Activated CD4-positive, alpha-beta T cell treated with anti-CD3 and anti-CD28 coated beads, Interleukin-2, Interleukin-4, amounts not matched to agents 100 ng/mL and 50 ng/mL, durations not matched to agents 16 hours and 8 hours (primary cell): Measurements from ENCODE around the gene SAMD15.
"Not testable (repeated sequence)": the region's sequence is repeated elsewhere in the genome, so short reads cannot be mapped to it uniquely, and the experiment has no call there.

Experiments
- DNase-seq: peaks from one replicate; pipeline ENCODE4 v3.0.0-alpha.2; 2020; ENCODE audit warnings: low spot score

The SAMD15 gene

DNA sequence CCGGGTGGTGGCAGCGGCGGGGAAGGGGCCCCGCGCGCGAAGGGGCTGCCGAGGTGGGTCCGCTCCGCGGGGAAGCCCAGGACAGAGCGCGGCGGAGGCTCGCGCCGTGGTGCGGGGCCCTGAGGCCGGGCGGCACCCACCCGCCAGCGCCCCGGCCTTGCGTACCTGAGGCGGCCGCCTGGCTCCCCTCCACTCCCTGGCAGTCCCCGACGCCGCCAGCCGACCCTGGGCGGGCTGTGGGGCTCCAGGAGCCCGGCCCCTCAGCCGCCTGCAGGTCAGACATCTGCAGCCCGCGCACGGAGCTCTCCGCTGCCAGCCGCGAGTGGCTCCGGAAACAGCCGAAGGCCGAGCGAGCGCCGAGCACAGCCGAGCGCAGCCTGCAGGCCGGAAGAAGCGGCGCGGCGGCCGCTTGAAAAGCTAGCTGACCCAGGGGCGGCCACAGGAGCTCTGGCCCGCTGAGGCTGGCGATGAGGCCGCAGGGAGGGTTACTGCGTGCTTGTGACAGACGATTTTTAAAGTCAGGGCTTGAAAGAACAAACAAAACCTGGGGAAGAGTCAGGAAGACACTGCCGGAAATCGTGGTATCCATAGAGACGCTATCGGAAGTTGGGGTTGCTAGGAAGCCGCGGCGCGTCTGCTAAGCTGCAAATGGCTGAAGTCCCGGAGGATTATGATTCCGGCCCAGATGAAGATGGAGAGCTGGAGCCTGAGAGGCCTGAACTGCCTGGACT, at the start of gene SAMD15, which contains the start of gene TMED8:
SAMD15 (plus strand) TSS at position 609 of the 731 bp plus-strand sequence; CDS start at position 649, 40 bp downstream.
TMED8 (minus strand) TSS at position 324 of the 731 bp plus-strand sequence; CDS start at position 283, 41 bp downstream.
- DNase-seq: peak; percentile 84

- no peak for DNase-seq
These were observed 47.3 kb upstream of the SAMD15 start for GRCh38 chr14:77329872-77330271.

- DNase-seq: no peak
These were observed 41.6 kb upstream of the SAMD15 start for GRCh38 chr14:77335576-77335975.

- not testable (repeated sequence) for DNase-seq
These were observed 39.9 kb upstream of the SAMD15 start for GRCh38 chr14:77337255-77337654.

DNA sequence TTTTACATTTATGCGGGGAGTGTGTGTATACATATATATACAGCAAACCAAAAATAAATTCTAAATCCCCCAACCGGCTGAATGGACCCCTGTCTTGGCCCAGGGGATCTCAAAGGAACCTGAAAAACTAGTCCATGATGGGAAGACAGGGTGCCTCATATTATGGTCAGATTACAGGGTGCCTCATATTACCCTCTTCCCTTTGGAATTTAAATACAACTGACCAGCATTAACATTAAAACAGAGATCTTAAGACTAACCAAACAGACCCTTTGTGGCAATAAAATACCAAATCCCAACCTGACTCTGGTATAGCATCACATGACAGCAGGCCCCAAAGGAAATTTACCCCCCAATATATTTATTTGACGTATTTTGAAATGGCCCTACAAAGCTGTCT, 39.3 kb upstream of the SAMD15 start:
- DNase-seq: no peak

- no peak for DNase-seq
These were observed 38.9 kb upstream of the SAMD15 start for GRCh38 chr14:77338302-77338701.

DNA sequence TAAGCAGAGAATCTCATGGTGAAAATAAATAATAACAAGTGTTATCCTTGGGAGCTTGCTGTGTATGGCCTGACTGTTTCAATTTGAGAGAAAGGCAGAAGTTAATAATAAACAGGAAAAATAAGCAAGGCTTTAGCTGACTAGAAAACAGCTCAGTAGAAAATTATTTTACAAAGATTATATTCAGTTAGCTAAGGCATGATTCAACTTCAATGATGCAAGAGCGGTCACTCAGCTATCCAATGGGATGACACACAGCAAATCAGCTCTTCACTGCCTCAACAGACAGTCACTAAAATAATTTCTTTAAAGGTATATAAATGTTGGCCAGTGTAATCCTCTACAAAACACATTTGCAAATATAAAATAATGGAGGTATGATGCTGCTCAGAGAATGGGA, 37.8 kb upstream of the SAMD15 start:
- DNase-seq: no peak

- no peak for DNase-seq
These were observed 36.8 kb upstream of the SAMD15 start for GRCh38 chr14:77340389-77340788.

GRCh38 chr14:77342726-77343397, 34.3 kb upstream of the SAMD15 start:
- no peak for DNase-seq

- no peak for DNase-seq
These were observed 33.5 kb upstream of the SAMD15 start for GRCh38 chr14:77343662-77344061.

DNA sequence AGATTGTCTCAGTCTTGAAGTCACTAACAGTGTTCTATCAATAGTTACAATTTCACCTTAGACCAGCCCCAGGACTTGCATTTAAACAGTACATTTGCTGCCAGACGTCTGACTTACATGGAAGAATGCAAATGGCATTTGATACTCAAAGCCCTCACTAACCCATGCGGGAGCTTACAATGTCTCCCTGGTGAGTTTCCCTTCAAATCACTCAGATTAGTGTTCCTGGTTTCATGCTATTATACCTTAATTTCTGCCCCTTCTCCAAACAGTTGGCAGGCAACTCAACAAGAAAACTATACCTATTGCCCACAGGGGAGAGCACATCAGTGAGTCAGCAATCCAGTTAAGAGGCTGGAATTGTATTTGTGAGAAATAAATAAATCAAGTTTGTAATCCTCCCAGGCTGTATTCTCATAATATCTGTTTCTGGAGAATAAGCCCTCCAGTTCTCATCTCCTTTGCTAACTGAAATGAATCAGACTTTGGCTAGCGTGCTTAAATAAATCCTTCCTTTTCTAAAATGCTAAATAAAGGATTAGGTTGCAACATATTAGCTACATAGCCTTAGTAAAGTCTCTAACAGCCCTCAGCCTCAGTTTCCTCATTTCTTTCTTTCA, 32.7 kb upstream of the SAMD15 start:
- no peak for DNase-seq

DNA sequence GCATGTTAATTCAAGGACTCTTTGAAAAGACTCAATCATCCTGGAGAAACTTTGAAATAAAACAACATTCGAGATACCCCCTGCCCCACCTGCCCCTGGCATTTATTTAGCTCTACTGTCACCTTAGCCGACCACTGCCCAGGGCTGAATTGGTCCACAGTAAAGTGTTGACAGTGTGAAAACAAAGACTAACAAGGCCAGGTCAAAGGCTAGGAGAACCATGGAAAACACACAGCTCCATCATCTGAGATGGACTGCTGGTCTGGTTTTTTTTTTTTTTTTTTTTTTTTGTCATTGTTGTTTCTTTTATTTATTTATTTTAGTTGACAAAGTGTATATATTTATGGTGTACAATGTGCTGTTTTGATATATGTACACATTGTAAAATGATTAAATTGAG, 30.7 kb upstream of the SAMD15 start:
- no peak for DNase-seq

DNA sequence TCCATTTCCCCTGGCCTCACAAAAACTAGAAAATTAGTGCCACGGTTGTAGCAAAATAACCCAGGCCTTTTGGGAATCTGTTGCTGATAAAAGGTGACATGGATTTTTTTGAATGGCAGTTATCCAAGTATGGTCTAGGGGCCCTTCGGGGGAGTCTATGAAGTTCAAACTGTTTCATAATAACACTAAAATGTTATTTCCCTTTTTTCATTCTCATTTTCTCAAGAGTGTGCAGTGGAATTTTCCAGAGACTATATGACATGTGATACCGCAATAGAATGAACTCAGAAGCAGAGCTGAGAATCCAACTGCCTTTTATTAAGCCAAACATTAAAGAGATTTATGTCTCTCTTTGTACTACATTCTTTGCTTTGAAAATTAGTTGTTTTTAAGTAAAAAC, 29.4 kb upstream of the SAMD15 start:
- no peak for DNase-seq

DNA sequence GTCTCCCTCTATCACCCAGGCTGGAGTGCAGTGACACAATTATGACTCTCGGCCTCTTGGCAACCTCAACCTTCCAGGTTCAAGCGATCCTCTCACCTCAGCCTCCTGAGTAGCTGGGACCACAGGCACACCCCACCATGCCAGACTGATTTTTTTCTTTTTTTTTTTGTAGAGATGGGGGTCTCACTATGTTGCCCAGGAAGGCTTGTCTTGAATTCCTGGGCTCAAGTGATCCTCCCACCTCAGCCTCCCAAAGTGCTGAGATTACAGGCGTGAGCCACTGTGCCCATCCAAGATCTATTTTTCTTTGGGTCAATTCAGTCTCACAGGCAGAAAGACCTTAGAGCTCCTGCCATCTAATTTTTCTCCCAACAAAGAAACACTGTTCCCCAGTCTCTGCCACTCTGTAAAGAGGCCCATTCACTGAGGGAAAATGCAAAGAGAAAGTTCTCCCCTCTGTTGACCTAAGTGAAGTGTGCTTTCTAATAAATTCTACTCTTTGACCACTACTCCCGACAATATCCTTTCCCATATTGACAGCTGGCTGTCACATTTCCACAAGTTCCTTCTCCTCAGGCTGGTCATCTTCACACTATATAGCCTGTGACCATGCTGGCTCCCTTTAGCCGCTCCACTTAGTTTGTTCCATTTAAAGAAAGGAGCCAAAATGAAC, 23.6 kb upstream of the SAMD15 start:
- no peak for DNase-seq

DNA sequence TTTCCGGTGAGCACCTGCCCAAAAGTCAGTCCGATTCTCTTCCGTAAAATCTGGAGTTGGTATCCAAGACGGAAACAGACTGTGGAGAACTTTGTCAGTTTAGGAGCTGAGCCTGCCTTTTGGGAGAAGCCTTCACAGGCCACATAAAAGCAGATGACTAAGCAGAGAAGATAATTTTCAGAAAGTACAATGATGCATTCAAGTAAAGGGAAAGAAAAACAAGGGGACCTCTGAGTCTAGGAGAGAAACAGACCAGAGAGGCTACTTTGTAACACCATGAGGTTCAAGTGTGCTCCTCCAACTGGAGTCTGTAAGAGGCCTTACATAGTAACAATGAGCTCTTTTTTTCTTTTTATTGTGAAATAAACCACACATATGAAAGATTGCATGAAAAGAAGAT, 21.4 kb upstream of the SAMD15 start:
- no peak for DNase-seq

DNA sequence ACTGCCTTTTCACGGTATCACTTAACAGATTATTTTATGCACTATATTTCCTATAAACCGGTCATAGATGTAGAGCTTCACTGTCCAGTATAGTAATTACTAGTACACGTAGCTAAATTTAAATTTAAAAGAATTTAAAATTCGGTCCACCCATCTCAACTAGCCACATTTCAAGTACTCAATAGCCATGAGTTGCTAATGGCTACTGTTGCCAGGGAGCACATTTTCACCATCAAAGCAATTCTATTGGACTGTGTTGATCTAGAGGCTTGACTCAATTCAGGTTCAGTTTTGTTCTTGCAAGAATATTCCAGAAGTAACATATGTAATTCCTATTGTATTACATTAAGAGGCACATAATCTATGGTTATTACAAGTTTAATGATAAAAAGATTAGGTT, 20.3 kb upstream of the SAMD15 start:
- no peak for DNase-seq

GRCh38 chr14:77359626-77360025, 17.6 kb upstream of the SAMD15 start:
- no peak for DNase-seq

GRCh38 chr14:77364146-77364545, 13.0 kb upstream of the SAMD15 start:
- no peak for DNase-seq

DNA sequence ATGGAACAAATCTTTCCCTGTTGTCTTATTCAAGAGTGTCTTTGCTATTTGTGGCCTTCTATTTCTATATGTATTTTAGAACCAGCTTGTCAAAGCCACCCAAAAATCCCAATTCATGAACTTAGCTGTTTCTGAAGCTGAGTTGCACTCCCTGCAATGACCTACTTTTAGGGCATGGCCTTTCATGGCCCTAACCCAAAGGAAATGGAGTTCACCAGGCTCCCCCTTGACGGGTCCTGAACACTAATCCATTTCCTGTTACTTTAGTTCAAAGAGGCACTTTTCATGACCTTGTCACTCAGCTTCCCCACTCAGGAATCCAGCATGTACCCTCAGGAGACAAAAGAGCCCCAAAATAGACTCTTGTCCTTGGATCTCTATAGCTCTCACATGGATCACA, 7.9 kb upstream of the SAMD15 start:
- no peak for DNase-seq

GRCh38 chr14:77372304-77372841, 4.8 kb upstream of the SAMD15 start:
- DNase-seq: peak; percentile 40

- DNase-seq: no peak
These were observed 1.8 kb upstream of the SAMD15 start for GRCh38 chr14:77375164-77375950.
